K562 (cell line): Measurements from ENCODE around the gene C1QTNF3. TPM values are rescaled to one million over a fixed set of nuclear protein-coding genes. Genes with fewer than 3 reads are reported as not detected.

ENCODE experiments used
- ATAC-seq: fragments of 200-7000 bp; cut with Tn5 transposase; 3 replicates; pipeline ENCODE4 v1.9.1; 2020; ENCODE audit warnings: moderate library complexity
- BruUV-seq: library from RNA; stranded (reverse); fragments of 400-500 nt; replicated peaks from 2 replicates; lab custom pipeline; 2021; lab: Mats Ljungman, UMichigan
- CTCF ChIA-PET: fragments of 300-600 bp; formaldehyde crosslinking; extraction: SDS; loops from one replicate; lab custom pipeline; 2021; ENCODE audit warnings: low intra/inter-chr PET ratio; lab: Yijun Ruan, JAX
- POLR2A ChIA-PET: fragments of 300-600, 350-650 bp; sonication (Branson Sonifier 250); formaldehyde crosslinking; extraction: SDS; loops from one replicate; lab custom pipeline; 2021; ENCODE audit warnings: antibody characterized with exemption, inconsistent platforms; lab: Yijun Ruan, JAX
- DNase-seq, 4 experiments: peaks; one replicate each; pipeline versions ENCODE4 v3.0.0 to v3.0.0-alpha.2; 2011 to 2018; ENCODE audit warnings: low spot score in 3 of 4, mixed read lengths in 3 of 4; ENCODE audit errors: extremely low read depth in 1 of 4
- FAIRE-seq: peaks from 2 replicates; lab custom pipeline; 2011; peaks lifted over from hg19 to GRCh38; lab: Jason Lieb, UNC
- H2AFZ ChIP-seq: 2 replicates; pipeline ENCODE4 v1.6.0; 2011; ENCODE audit warnings: low read depth, low read length, control low read depth, inconsistent platforms
- H3K27ac ChIP-seq: fragments of 200-600 bp; 3 replicates; pipeline ENCODE4 v1.8.0; 2011; ENCODE audit warnings: low read depth, mild to moderate bottlenecking, control low read depth, inconsistent platforms, low read length, moderate library complexity, mixed read lengths; ENCODE audit errors: extremely low read depth
- H3K27me3 ChIP-seq, 2 experiments: fragments of 300-600 bp in 1 of 2; 2 replicates in 1 of 2; 3 replicates in 1 of 2; pipeline versions ENCODE4 v1.6.0 to v1.8.0; 2011; ENCODE audit warnings: inconsistent platforms in 2 of 2, low read length in 2 of 2, mild to moderate bottlenecking in 1 of 2, mixed read lengths in 1 of 2, moderate library complexity in 1 of 2; ENCODE audit not compliant: control insufficient read depth in 2 of 2, insufficient read depth in 2 of 2
- H3K36me3 ChIP-seq: fragments of 300-600 bp; 3 replicates; pipeline ENCODE4 v1.8.0; 2011; ENCODE audit warnings: mild to moderate bottlenecking, low read length, inconsistent platforms; ENCODE audit not compliant: control insufficient read depth, insufficient read depth
- H3K4me1 ChIP-seq, 2 experiments: fragments of 200-600 bp in 1 of 2; replicated peaks in 1 of 2; 2 replicates in 1 of 2; 3 replicates in 1 of 2; pipeline versions ENCODE4 v1.5.1 to v1.8.0; 2011; ENCODE audit warnings: inconsistent platforms in 2 of 2, low read length in 2 of 2, mild to moderate bottlenecking in 1 of 2, mixed read lengths in 1 of 2, moderate library complexity in 1 of 2; ENCODE audit not compliant: control insufficient read depth in 2 of 2, insufficient read depth in 2 of 2
- H3K4me2 ChIP-seq: 2 replicates; pipeline ENCODE4 v1.6.1; 2011; ENCODE audit warnings: low read length, control low read depth, inconsistent platforms, mixed read lengths; ENCODE audit not compliant: insufficient read depth
- H3K4me3 ChIP-seq: fragments of 200-600 bp; sonication (generic), shearing (Covaris generic); 2 replicates; pipeline ENCODE4 v1.5.1; 2016; ENCODE audit warnings: control low read depth, inconsistent platforms
- H3K79me2 ChIP-seq: fragments of 200-600 bp; 3 replicates; pipeline ENCODE4 v1.8.0; 2011; ENCODE audit warnings: low read length, inconsistent platforms; ENCODE audit not compliant: control insufficient read depth, insufficient read depth
- H3K9ac ChIP-seq, 2 experiments: 2 replicates each; pipeline versions ENCODE4 v1.6.0 to v1.6.1; 2011; ENCODE audit warnings: low read depth in 2 of 2, low read length in 2 of 2, control low read depth in 1 of 2, inconsistent platforms in 1 of 2, mild to moderate bottlenecking in 1 of 2, mixed read lengths in 1 of 2; ENCODE audit not compliant: insufficient read depth in 1 of 2
- H3K9me1 ChIP-seq: one replicate; pipeline ENCODE4 v1.6.0; 2011; ENCODE audit warnings: inconsistent platforms, mild to moderate bottlenecking, low read length, moderate library complexity; ENCODE audit not compliant: control insufficient read depth, insufficient read depth
- H3K9me3 ChIP-seq: replicated peaks from 2 replicates; pipeline ENCODE4 v1.5.1; 2011; ENCODE audit warnings: low read depth, low read length, inconsistent platforms; ENCODE audit not compliant: control insufficient read depth, insufficient read depth
- H4K20me1 ChIP-seq: replicated peaks from 2 replicates; pipeline ENCODE4 v1.6.1; 2011; ENCODE audit warnings: low read length, inconsistent platforms, mixed read lengths; ENCODE audit not compliant: control insufficient read depth, insufficient read depth
- ATF3 ChIP-seq, 2 experiments: fragments of 450-650 bp in 1 of 2; sonication (generic) in 1 of 2; formaldehyde crosslinking in 1 of 2; IDR thresholded peaks in 1 of 2; conservative IDR thresholded peaks in 1 of 2; 2 replicates each; pipeline versions ENCODE4 v1.6.1 to v1.8.1; 2016 to 2023; ENCODE audit warnings: mild to moderate bottlenecking in 2 of 2, moderate library complexity in 2 of 2, inconsistent platforms in 1 of 2, missing genetic modification reagents in 1 of 2
- ATF7 ChIP-seq: fragments of 450-650 bp; IDR thresholded peaks from 2 replicates; pipeline ENCODE4 v1.7.1; 2014; ENCODE audit warnings: mild to moderate bottlenecking, moderate library complexity
- IRF1 ChIP-seq: sonication (generic); formaldehyde crosslinking; IDR thresholded peaks from 2 replicates; pipeline ENCODE4 v1.8.0; 2022; ENCODE audit warnings: missing genetic modification reagents, mild to moderate bottlenecking, borderline replicate concordance
- MECOM ChIP-seq: fragments of 250-450 bp; sonication (Bioruptor Pico); IDR thresholded peaks from 2 replicates; pipeline ENCODE4 v1.8.0; 2022; ENCODE audit warnings: inconsistent platforms
- MYC ChIP-seq, 2 experiments: fragments of 250-450 bp in 1 of 2; sonication (Bioruptor Pico) in 1 of 2; IDR thresholded peaks; 2 replicates each; pipeline versions ENCODE4 v1.5.1 to v1.6.1; 2012 to 2021; ENCODE audit warnings: low read depth in 2 of 2, borderline replicate concordance in 1 of 2, improper control_type of control experiment in 1 of 2, low read length in 1 of 2, mild to moderate bottlenecking in 1 of 2, moderate library complexity in 1 of 2
- REST ChIP-seq, 2 experiments: fragments of 450-650 bp; formaldehyde crosslinking in 1 of 2; IDR thresholded peaks; 2 replicates each; pipeline versions ENCODE4 v1.4.0 to v1.6.1; 2014 to 2020; ENCODE audit warnings: mild to moderate bottlenecking in 2 of 2, borderline replicate concordance in 1 of 2, low read depth in 1 of 2
- XRCC5 ChIP-seq: fragments of 200-400 bp; formaldehyde crosslinking; IDR thresholded peaks from 2 replicates; pipeline ENCODE4 v1.6.1; 2017; ENCODE audit warnings: low read depth, mild to moderate bottlenecking, low read length
- ZBTB17 ChIP-seq: fragments of 450-650 bp; formaldehyde crosslinking; IDR thresholded peaks from 2 replicates; pipeline ENCODE4 v1.4.0; 2020; ENCODE audit warnings: mild to moderate bottlenecking
- ZBTB34 ChIP-seq: fragments of 250-450 bp; sonication (Bioruptor Pico); IDR thresholded peaks from 2 replicates; pipeline ENCODE4 v1.8.0; 2021; ENCODE audit warnings: mild to moderate bottlenecking, moderate library complexity
- WGBS: fragments of 100-300 bp; shearing (Covaris generic); methylation state at CpG from one replicate; pipeline ENCODE4 v1.1.6; 2016; ENCODE audit warnings: low coverage, mixed read lengths; ENCODE audit not compliant: insufficient coverage; ENCODE audit errors: missing lambda C conversion rate; 5-methylcytosine and 5-hydroxymethylcytosine counted together
- in situ Hi-C: fragments of 300-500 bp; cut with MboI; formaldehyde crosslinking; loops from 4 replicates; pipeline ENCODE4 v1.15.0; 2018; ENCODE audit warnings: inconsistent platforms, mixed read lengths
- intact Hi-C: fragments of 100-400 bp; cut with micrococcal nuclease; formaldehyde crosslinking; loops from 2 replicates; pipeline ENCODE4 v1.14.2; 2022
- polyA plus RNA-seq, 8 experiments: library from polyadenylated mRNA; depleted of rRNA in 4 of 8; stranded (reverse) in 5 of 8; unstranded in 3 of 8; fragments of >200 nt; fragmentation: Nextera tagmentation in 2 of 8; fragmentation: Illumina TruSeq in 1 of 8; extraction: Ambion mirVana in 2 of 8; extraction: Trizol in 1 of 8; gene quantifications; 2 replicates each; pipeline versions ENCODE4 v1.2.1 to v1.2.3, GENCODE V29; 2011 to 2014; ENCODE audit warnings: inconsistent platforms in 1 of 8, missing spikeins in 1 of 8
- total RNA-seq, 7 experiments: library from RNA; depleted of rRNA in 6 of 7; stranded (reverse); fragments of >200 nt in 6 of 7; fragmentation: Illumina TruSeq in 2 of 7; extraction: Trizol in 2 of 7; gene quantifications; 2 replicates each; pipeline versions ENCODE4 v1.2.1 to v1.2.3, GENCODE V29; 2011 to 2021; ENCODE audit warnings: low replicate concordance in 1 of 7

C1QTNF3 gene
- total and polyA plus RNA-seq, 9 of the 15 experiments (the other 6 are each of a cell fraction or from before 2014, with no cell fraction given), result 0.51 to 3.3 (median 2.0) TPM

- in situ Hi-C loops, result no loop called here
- no peak for FAIRE-seq
- Histone ChIP-seq H3K27me3 (no peaks in the 10 kb centered on the region), H3K27ac (no peak overlapping the region), H3K9me1 (no peaks in the 10 kb centered on the region), H3K9me3 (no peaks in the 10 kb centered on the region), H3K4me3 (no peak overlapping the region), H3K79me2 (no peaks in the 10 kb centered on the region), H3K4me2 (no peak overlapping the region), H4K20me1 (no peaks in the 10 kb centered on the region), H3K9ac (no peak overlapping the region), H3K4me1 (no peaks in the 10 kb centered on the region), H3K36me3 (no peaks in the 10 kb centered on the region), H2AFZ (no peak overlapping the region)
- BruUV-seq, result no TSS peak
- CTCF ChIA-PET, result no interaction called here
- intact Hi-C loops, result loop anchor here (5.0 kb wide), 1 partner anchor 457 kb away; no protein-coding TSS in a partner anchor
- POLR2A ChIA-PET, result no interaction called here
- peak; percentile 86 for ATAC-seq
- DNase-seq, result no peak
- WGBS, result 5% methylated on average over 1 of the region's 1 CpG
- TF ChIP-seq MYC (IDR thresholded peaks at IDR 0.05; ENCODE audit: low read depth, low read length) (peak; percentile 83), MYC (CRISPR knock-in tag; IDR thresholded peaks at IDR 0.05; ENCODE audit: borderline replicate concordance, low read depth) (no peak), IRF1 (CRISPR knock-in tag) (no peak), ZBTB17 (CRISPR knock-in tag) (no peak), MECOM (0 out of 2 replicates have a peak, but pooled peaks have one; percentile 10), REST (IDR thresholded peaks at IDR 0.05; ENCODE audit: borderline replicate concordance) (peak; percentile 36; the same call in 1 of the 2 replicates), REST (CRISPR knock-in tag; IDR thresholded peaks at IDR 0.05; ENCODE audit: low read depth) (no peak), XRCC5 (no peak), ATF7 (0 out of 2 replicates have a peak, but pooled peaks have one; percentile 20), ATF3 (IDR thresholded peaks at IDR 0.05) (peak; percentile 65; the same call in 1 of the 2 replicates), ATF3 (CRISPR knock-in tag; conservative IDR thresholded peaks at IDR 0.05) (no peak), ZBTB34 (CRISPR knock-in tag) (no peak)
Measured at GRCh38 chr5:33994845-33995244, 48.2 kb downstream of the C1QTNF3 start.
